ENCODE results near the gene MPRIP. TPM values are rescaled to one million over a fixed set of nuclear protein-coding genes. Genes with fewer than 3 reads are reported as not detected.
"Not testable (repeated sequence)": the region's sequence is repeated elsewhere in the genome, so short reads cannot be mapped to it uniquely, and the experiment has no call there.

MPRIP gene, protein sequence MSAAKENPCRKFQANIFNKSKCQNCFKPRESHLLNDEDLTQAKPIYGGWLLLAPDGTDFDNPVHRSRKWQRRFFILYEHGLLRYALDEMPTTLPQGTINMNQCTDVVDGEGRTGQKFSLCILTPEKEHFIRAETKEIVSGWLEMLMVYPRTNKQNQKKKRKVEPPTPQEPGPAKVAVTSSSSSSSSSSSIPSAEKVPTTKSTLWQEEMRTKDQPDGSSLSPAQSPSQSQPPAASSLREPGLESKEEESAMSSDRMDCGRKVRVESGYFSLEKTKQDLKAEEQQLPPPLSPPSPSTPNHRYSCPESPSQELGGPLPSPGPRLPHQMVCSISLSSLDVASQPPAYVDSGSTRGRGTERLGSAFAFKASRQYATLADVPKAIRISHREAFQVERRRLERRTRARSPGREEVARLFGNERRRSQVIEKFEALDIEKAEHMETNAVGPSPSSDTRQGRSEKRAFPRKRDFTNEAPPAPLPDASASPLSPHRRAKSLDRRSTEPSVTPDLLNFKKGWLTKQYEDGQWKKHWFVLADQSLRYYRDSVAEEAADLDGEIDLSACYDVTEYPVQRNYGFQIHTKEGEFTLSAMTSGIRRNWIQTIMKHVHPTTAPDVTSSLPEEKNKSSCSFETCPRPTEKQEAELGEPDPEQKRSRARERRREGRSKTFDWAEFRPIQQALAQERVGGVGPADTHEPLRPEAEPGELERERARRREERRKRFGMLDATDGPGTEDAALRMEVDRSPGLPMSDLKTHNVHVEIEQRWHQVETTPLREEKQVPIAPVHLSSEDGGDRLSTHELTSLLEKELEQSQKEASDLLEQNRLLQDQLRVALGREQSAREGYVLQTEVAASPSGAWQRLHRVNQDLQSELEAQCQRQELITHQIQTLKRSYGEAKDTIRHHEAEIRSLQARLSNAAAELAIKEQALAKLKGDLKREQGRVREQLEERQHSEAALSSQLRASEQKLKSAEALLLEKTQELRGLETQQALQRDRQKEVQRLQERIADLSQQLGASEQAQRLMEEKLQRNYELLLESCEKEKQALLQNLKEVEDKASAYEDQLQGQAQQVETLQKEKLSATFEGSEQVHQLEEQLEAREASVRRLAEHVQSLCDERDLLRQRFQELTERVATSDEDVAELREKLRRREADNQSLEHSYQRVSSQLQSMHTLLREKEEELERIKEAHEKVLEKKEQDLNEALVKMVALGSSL (N-terminal part only)
- polyA plus RNA-seq (2013): 200 and 203 TPM in 2 replicates

DNA sequence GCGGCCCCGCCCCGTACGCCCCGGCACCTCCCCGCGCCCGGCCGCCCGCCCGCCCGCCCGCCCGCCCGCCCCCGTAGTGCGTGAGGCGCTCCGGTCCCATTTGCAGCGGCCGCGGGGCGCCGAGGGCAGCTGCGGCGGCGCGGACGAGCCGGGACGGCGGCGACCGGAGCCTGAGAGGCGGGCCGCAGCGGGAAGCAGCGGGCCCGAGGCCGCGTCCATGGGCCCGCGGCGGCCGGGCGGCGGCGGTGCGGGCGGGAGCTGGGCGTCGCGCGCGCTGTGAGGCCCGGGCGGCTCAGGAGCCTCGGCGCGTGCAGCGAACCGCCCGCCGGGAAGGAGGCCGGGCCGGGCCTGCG is at the start of gene MPRIP:
Gene MPRIP, plus strand, starts transcription at position 74 of the 353 bp plus-strand sequence. CDS start 392 bp downstream, outside the sequence.
- Histone ChIP-seq H3K27me3 (ENCODE audit: insufficient read depth, low read length) (no peaks in the 10 kb centered on the region), H3K4me3 (ENCODE audit: low read depth, low read length) (peak within 1 kb of the TSS; percentile 85), H3K9me3 (ENCODE audit: insufficient read depth, low read depth, low read length) (no peaks in the 10 kb centered on the region), H3K23ac (ENCODE audit: low read length) (no peak within 1 kb of the TSS), H3K36me3 (ENCODE audit: control insufficient read depth in 1 of 2, insufficient read depth in 2 of 2, low read length in 2 of 2) (no peaks in the 10 kb centered on the region), H3K79me2 (ENCODE audit: control insufficient read depth, insufficient read depth, low read length, poor library complexity) (peaks cover 17% of the 10 kb centered on the region), H2AK5ac (ENCODE audit: low read length) (peak within 1 kb of the TSS; percentile 85), H2BK5ac (ENCODE audit: low read depth, low read length, poor library complexity) (peak within 1 kb of the TSS; percentile 60), H2BK120ac (ENCODE audit: insufficient read depth, low read length, poor library complexity) (peak within 1 kb of the TSS; percentile 89), H4K8ac (ENCODE audit: low read depth, low read length) (peak within 1 kb of the TSS; percentile 68), H3K9ac (ENCODE audit: low read length) (peak within 1 kb of the TSS; percentile 96), H2AFZ (ENCODE audit: insufficient read depth, low read length, poor library complexity) (peak within 1 kb of the TSS; percentile 96), H3K79me1 (ENCODE audit: low read length) (peaks cover 20% of the 10 kb centered on the region), H4K91ac (ENCODE audit: low read depth, low read length) (peak within 1 kb of the TSS; percentile 75), H3K27ac (ENCODE audit: low read depth, low read length) (peak within 1 kb of the TSS; percentile 71), H3K14ac (ENCODE audit: low read length) (peak within 1 kb of the TSS; percentile 72), H3K4ac (ENCODE audit: low read depth, low read length) (peak within 1 kb of the TSS; percentile 96), H4K12ac (ENCODE audit: low read depth, low read length) (peak within 1 kb of the TSS; percentile 52), H3K4me2 (ENCODE audit: low read length) (peak within 1 kb of the TSS; percentile 100), H3K4me1 (ENCODE audit: control insufficient read depth in 1 of 2, insufficient read depth in 2 of 2, low read length in 2 of 2) (peaks cover 22 to 26% of the 10 kb centered on the region in 2 experiments), H3K18ac (ENCODE audit: low read length) (peak within 1 kb of the TSS; percentile 85), H2BK12ac (ENCODE audit: low read length) (peak within 1 kb of the TSS; percentile 75)
- no peak for DNase-seq
- no CpG with 5 or more reads among the region's 67 CpGs for WGBS (ENCODE audit: extremely low coverage, insufficient coverage, insufficient read length)

DNA sequence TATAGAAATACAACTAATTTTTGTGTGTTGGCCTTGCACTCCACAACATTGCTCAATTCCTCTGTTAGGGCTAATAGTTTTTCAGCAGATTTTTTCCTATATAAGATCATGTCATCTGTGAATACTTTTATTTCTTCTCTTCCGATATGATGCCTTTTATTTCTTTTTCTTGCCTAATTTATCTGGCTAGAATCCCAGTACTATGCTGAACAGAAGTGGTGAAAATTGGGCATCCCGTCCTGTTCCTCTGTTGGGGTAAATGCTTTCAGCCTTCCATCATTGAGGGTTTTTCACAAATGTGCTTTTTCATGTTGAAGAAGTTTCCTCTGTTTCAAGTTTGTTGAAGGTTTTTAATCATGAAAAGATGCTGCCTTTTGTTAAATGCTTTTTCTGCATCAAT is 47.6 kb upstream of the MPRIP start:
- no peak overlapping the region for H3K9ac ChIP-seq (ENCODE audit: low read length)
- peaks cover 2 to 11% of the 10 kb centered on the region in 2 experiments for H3K4me1 ChIP-seq (ENCODE audit: control insufficient read depth in 1 of 2, insufficient read depth in 2 of 2, low read length in 2 of 2)
- no peaks in the 10 kb centered on the region for H3K79me2 ChIP-seq (ENCODE audit: control insufficient read depth, insufficient read depth, low read length, poor library complexity)
- no peak overlapping the region for H4K8ac ChIP-seq (ENCODE audit: low read depth, low read length)
- H3K27me3 ChIP-seq (ENCODE audit: insufficient read depth, low read length): no peaks in the 10 kb centered on the region
- no peak overlapping the region for H3K14ac ChIP-seq (ENCODE audit: low read length)
- H2BK12ac ChIP-seq (ENCODE audit: low read length): no peak overlapping the region
- no peak overlapping the region for H2AFZ ChIP-seq (ENCODE audit: insufficient read depth, low read length, poor library complexity)
- H3K36me3 ChIP-seq (ENCODE audit: control insufficient read depth in 1 of 2, insufficient read depth in 2 of 2, low read length in 2 of 2): no peaks in the 10 kb centered on the region
- peaks cover 2% of the 10 kb centered on the region for H3K9me3 ChIP-seq (ENCODE audit: insufficient read depth, low read depth, low read length)
- H4K12ac ChIP-seq (ENCODE audit: low read depth, low read length): no peak overlapping the region
- H2BK120ac ChIP-seq (ENCODE audit: insufficient read depth, low read length, poor library complexity): no peak overlapping the region
- no peak overlapping the region for H3K4me2 ChIP-seq (ENCODE audit: low read length)
- no peak overlapping the region for H2AK5ac ChIP-seq (ENCODE audit: low read length)
- no peak overlapping the region for H3K23ac ChIP-seq (ENCODE audit: low read length)
- H4K91ac ChIP-seq (ENCODE audit: low read depth, low read length): no peak overlapping the region
- no peak for DNase-seq
- no peak overlapping the region for H3K4ac ChIP-seq (ENCODE audit: low read depth, low read length)
- H2BK5ac ChIP-seq (ENCODE audit: low read depth, low read length, poor library complexity): no peak overlapping the region
- H3K4me3 ChIP-seq (ENCODE audit: low read depth, low read length): no peak overlapping the region
- no peak overlapping the region for H3K27ac ChIP-seq (ENCODE audit: low read depth, low read length)
- WGBS (ENCODE audit: extremely low coverage, insufficient coverage, insufficient read length): no CpG with 5 or more reads among the region's 2 CpGs
- no peaks in the 10 kb centered on the region for H3K79me1 ChIP-seq (ENCODE audit: low read length)
- H3K18ac ChIP-seq (ENCODE audit: low read length): no peak overlapping the region

DNA sequence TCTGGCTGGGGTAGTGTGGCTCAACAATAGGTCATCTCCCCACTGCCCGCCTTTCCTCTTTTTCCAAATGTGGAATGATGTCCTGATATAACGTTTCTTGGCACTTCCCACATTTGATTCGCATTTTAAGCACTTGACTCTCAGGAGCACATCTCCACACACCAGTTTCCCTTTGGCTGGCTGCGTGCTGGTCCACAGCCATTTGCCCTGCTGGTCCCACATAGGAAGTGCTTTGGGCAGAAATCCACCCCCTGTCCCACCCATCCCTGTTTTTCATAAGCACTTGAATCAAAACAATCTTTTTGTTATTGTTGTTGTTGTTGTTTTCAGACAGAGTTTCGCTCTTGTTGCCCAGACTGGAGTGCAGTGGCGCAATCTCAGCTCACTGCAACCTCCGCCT is 46.3 kb upstream of the MPRIP start:
- Histone ChIP-seq H3K14ac (ENCODE audit: low read length) (no peak overlapping the region), H3K4me1 (ENCODE audit: control insufficient read depth in 1 of 2, insufficient read depth in 2 of 2, low read length in 2 of 2) (peaks cover 0 to 4% of the 10 kb centered on the region in 2 experiments), H3K4ac (ENCODE audit: low read depth, low read length) (no peak overlapping the region), H4K8ac (ENCODE audit: low read depth, low read length) (no peak overlapping the region), H3K36me3 (ENCODE audit: control insufficient read depth in 1 of 2, insufficient read depth in 2 of 2, low read length in 2 of 2) (no peaks in the 10 kb centered on the region), H2BK120ac (ENCODE audit: insufficient read depth, low read length, poor library complexity) (no peak overlapping the region), H2BK5ac (ENCODE audit: low read depth, low read length, poor library complexity) (no peak overlapping the region), H3K9ac (ENCODE audit: low read length) (no peak overlapping the region), H3K4me2 (ENCODE audit: low read length) (no peak overlapping the region), H3K9me3 (ENCODE audit: insufficient read depth, low read depth, low read length) (peaks cover 2% of the 10 kb centered on the region), H3K4me3 (ENCODE audit: low read depth, low read length) (no peak overlapping the region), H2BK12ac (ENCODE audit: low read length) (no peak overlapping the region), H3K27ac (ENCODE audit: low read depth, low read length) (no peak overlapping the region), H3K27me3 (ENCODE audit: insufficient read depth, low read length) (no peaks in the 10 kb centered on the region), H4K12ac (ENCODE audit: low read depth, low read length) (no peak overlapping the region), H3K18ac (ENCODE audit: low read length) (no peak overlapping the region), H3K79me1 (ENCODE audit: low read length) (no peaks in the 10 kb centered on the region), H3K23ac (ENCODE audit: low read length) (no peak overlapping the region), H4K91ac (ENCODE audit: low read depth, low read length) (no peak overlapping the region), H2AFZ (ENCODE audit: insufficient read depth, low read length, poor library complexity) (no peak overlapping the region), H3K79me2 (ENCODE audit: control insufficient read depth, insufficient read depth, low read length, poor library complexity) (no peaks in the 10 kb centered on the region), H2AK5ac (ENCODE audit: low read length) (no peak overlapping the region)
- no CpG with 5 or more reads among the region's 7 CpGs for WGBS (ENCODE audit: extremely low coverage, insufficient coverage, insufficient read length)
- DNase-seq: no peak

DNA sequence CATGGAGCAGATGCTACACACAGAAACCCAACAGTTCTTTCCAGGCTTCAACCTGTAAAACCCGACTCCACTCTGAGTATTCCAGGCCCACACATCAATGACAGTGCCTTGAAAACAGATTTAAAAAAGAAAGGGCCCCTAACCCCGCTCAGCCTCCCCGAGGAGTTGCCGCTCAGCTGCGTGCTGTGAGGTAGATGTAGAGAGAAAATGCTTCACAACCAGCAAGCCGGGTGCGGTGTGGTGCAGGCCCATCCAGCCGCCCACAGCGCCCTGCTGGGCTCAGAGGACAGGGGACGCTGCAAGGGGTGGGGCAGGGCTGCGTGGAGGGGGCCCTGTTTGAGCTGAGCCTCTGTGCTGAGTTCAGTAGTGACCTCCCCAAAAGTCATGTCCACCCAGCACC is 45.5 kb upstream of the MPRIP start:
- not testable (repeated sequence) for DNase-seq; H3K36me3 ChIP-seq (ENCODE audit: control insufficient read depth in 1 of 2, insufficient read depth in 2 of 2, low read length in 2 of 2); H2AFZ ChIP-seq (ENCODE audit: insufficient read depth, low read length, poor library complexity); H2BK120ac ChIP-seq (ENCODE audit: insufficient read depth, low read length, poor library complexity); H3K9ac ChIP-seq (ENCODE audit: low read length); H4K91ac ChIP-seq (ENCODE audit: low read depth, low read length); H2AK5ac ChIP-seq (ENCODE audit: low read length); H3K79me2 ChIP-seq (ENCODE audit: control insufficient read depth, insufficient read depth, low read length, poor library complexity); H3K18ac ChIP-seq (ENCODE audit: low read length); H3K4me3 ChIP-seq (ENCODE audit: low read depth, low read length); H2BK5ac ChIP-seq (ENCODE audit: low read depth, low read length, poor library complexity); H3K9me3 ChIP-seq (ENCODE audit: insufficient read depth, low read depth, low read length); H3K4me1 ChIP-seq (ENCODE audit: control insufficient read depth in 1 of 2, insufficient read depth in 2 of 2, low read length in 2 of 2); H3K23ac ChIP-seq (ENCODE audit: low read length); H3K27ac ChIP-seq (ENCODE audit: low read depth, low read length); H3K4ac ChIP-seq (ENCODE audit: low read depth, low read length); H2BK12ac ChIP-seq (ENCODE audit: low read length); H3K4me2 ChIP-seq (ENCODE audit: low read length); H3K14ac ChIP-seq (ENCODE audit: low read length); H4K12ac ChIP-seq (ENCODE audit: low read depth, low read length); H3K79me1 ChIP-seq (ENCODE audit: low read length); H3K27me3 ChIP-seq (ENCODE audit: insufficient read depth, low read length); H4K8ac ChIP-seq (ENCODE audit: low read depth, low read length)
- no CpG with 5 or more reads among the region's 11 CpGs for WGBS (ENCODE audit: extremely low coverage, insufficient coverage, insufficient read length)

Data from trophoblast cell (in vitro differentiated cells and primary cell).